Lower lobe of right lung (tissue), 2 donors: ENCODE data around the gene SH3PXD2B. TPM values are rescaled to one million over a fixed set of nuclear protein-coding genes. Genes with fewer than 3 reads are reported as not detected.
"Not testable (repeated sequence)": the region's sequence is repeated elsewhere in the genome, so short reads cannot be mapped to it uniquely, and the experiment has no call there.

ENCODE experiments used
- ATAC-seq, 2 donors: fragments of 200-7000 bp; cut with Tn5 transposase; one replicate each; pipeline ENCODE4 v1.9.1; 2020 to 2022; ENCODE audit warnings: mild to moderate bottlenecking in 2 of 2, moderate library complexity in 2 of 2
- DNase-seq: peaks from one replicate; pipeline ENCODE4 v3.0.0-alpha.2; 2020
- H3K27ac ChIP-seq: fragments of 200-600 bp; one replicate; pipeline ENCODE4 v1.8.0; 2022
- H3K27me3 ChIP-seq: fragments of 200-600 bp; one replicate; pipeline ENCODE4 v1.8.0; 2022; ENCODE audit warnings: low read depth
- H3K36me3 ChIP-seq: fragments of 200-600 bp; one replicate; pipeline ENCODE4 v1.8.0; 2022; ENCODE audit warnings: mild to moderate bottlenecking
- H3K4me1 ChIP-seq: fragments of 200-600 bp; one replicate; pipeline ENCODE4 v1.8.0; 2022
- H3K4me3 ChIP-seq: fragments of 200-600 bp; one replicate; pipeline ENCODE4 v1.8.0; 2022; ENCODE audit warnings: mild to moderate bottlenecking
- H3K9me3 ChIP-seq: fragments of 200-600 bp; one replicate; pipeline ENCODE4 v1.8.0; 2022
- CTCF ChIP-seq: fragments of 200-600 bp; IDR thresholded peaks from one replicate; pipeline ENCODE4 v1.8.0; 2022; ENCODE audit warnings: antibody characterized with exemption, mild to moderate bottlenecking
- intact Hi-C: fragments of 100-400 bp; cut with DNase I; formaldehyde crosslinking; loops from one replicate; pipeline ENCODE4 v1.11.0; 2022
- total RNA-seq: library from RNA; stranded (reverse); fragmentation: NEBNext Ultra II Directional; extraction: Animal tissue kit (Norgen Biotek cat#: 25700); gene quantifications from one replicate; pipeline ENCODE4 v1.2.1, GENCODE V29; 2021
- donor health status: DM: no; HTN: yes; CAD: no; lungs with severe emphysema.

Gene SH3PXD2B
- total RNA-seq, 1 donor from 2014 or later, result 49.8 TPM

- no peaks in the 10 kb centered on the region for H3K27me3 ChIP-seq
- H3K9me3 ChIP-seq, result no peaks in the 10 kb centered on the region
- H3K36me3 ChIP-seq, result no peaks in the 10 kb centered on the region
- no peaks in the 10 kb centered on the region for H3K4me1 ChIP-seq
- TF ChIP-seq CTCF, result no peak
- intact Hi-C loops, result loop anchor here (5.0 kb wide), 1 partner anchor 213 kb away; no protein-coding TSS in a partner anchor
- no peak for DNase-seq
- H3K27ac ChIP-seq, result no peak overlapping the region
- H3K4me3 ChIP-seq, result no peak overlapping the region
- no peak for ATAC-seq
Observed at GRCh38 chr5:172484664-172485063, 30.3 kb upstream of the SH3PXD2B start.

GRCh38 chr5:172482156-172483020 lies 28.1 kb upstream of the SH3PXD2B start:
- no peaks in the 10 kb centered on the region for H3K27me3 ChIP-seq
- H3K27ac ChIP-seq, result no peak overlapping the region
- no peaks in the 10 kb centered on the region for H3K36me3 ChIP-seq
- H3K4me1 ChIP-seq, result peaks cover 5% of the 10 kb centered on the region
- H3K4me3 ChIP-seq, result no peak overlapping the region
- intact Hi-C loops, result loop anchor here (5.0 kb wide), 1 partner anchor 215 kb away; no protein-coding TSS in a partner anchor
- TF ChIP-seq CTCF, result no peak
- no peaks in the 10 kb centered on the region for H3K9me3 ChIP-seq
- DNase-seq (no peak), ATAC-seq (no peak)

- no peak for TF ChIP-seq CTCF
- ATAC-seq, result no peak
- H3K27me3 ChIP-seq, result no peaks in the 10 kb centered on the region
- H3K36me3 ChIP-seq, result no peaks in the 10 kb centered on the region
- no peak overlapping the region for H3K27ac ChIP-seq
- DNase-seq, result no peak
- H3K4me1 ChIP-seq, result peaks cover 5% of the 10 kb centered on the region
- intact Hi-C loops, result loop anchor here (5.0 kb wide), 1 partner anchor 216 kb away; no protein-coding TSS in a partner anchor
- H3K9me3 ChIP-seq, result no peaks in the 10 kb centered on the region
- no peak overlapping the region for H3K4me3 ChIP-seq
Observed at GRCh38 chr5:172481011-172481800, 26.9 kb upstream of the SH3PXD2B start.

- intact Hi-C loops, result loop anchor here (5.0 kb wide), 1 partner anchor 218 kb away; no protein-coding TSS in a partner anchor
- Histone ChIP-seq H3K27me3 (no peaks in the 10 kb centered on the region), H3K27ac (no peak overlapping the region), H3K9me3 (no peaks in the 10 kb centered on the region), H3K4me1 (peaks cover 5% of the 10 kb centered on the region), H3K4me3 (no peak overlapping the region), H3K36me3 (no peaks in the 10 kb centered on the region)
- ATAC-seq (no peak), DNase-seq (no peak)
- TF ChIP-seq CTCF, result no peak
Observed at GRCh38 chr5:172479784-172480115, 25.4 kb upstream of the SH3PXD2B start.

- Histone ChIP-seq H3K9me3 (no peaks in the 10 kb centered on the region), H3K36me3 (no peaks in the 10 kb centered on the region), H3K4me1 (peaks cover 5% of the 10 kb centered on the region), H3K27ac (no peak overlapping the region), H3K27me3 (no peaks in the 10 kb centered on the region), H3K4me3 (no peak overlapping the region)
- peak; percentile 80 for TF ChIP-seq CTCF
- intact Hi-C loops, result no loop called here
- DNase-seq, result peak; percentile 82
- peak; percentile 95 to 97 for ATAC-seq
Observed at GRCh38 chr5:172479034-172479783, 24.9 kb upstream of the SH3PXD2B start.

- H3K27ac ChIP-seq, H3K36me3 ChIP-seq, H3K9me3 ChIP-seq, H3K27me3 ChIP-seq, H3K4me3 ChIP-seq, ATAC-seq, intact Hi-C loops, H3K4me1 ChIP-seq, DNase-seq: not testable (repeated sequence)
Observed at GRCh38 chr5:172478695-172479033, 24.3 kb upstream of the SH3PXD2B start.
